ENCODE data around the gene CBR3. TPM values are rescaled to one million over a fixed set of nuclear protein-coding genes. Genes with fewer than 3 reads are reported as not detected.

The CBR3 gene
- total RNA-seq, 1 donor from 2014 or later: 1.6 TPM

DNA sequence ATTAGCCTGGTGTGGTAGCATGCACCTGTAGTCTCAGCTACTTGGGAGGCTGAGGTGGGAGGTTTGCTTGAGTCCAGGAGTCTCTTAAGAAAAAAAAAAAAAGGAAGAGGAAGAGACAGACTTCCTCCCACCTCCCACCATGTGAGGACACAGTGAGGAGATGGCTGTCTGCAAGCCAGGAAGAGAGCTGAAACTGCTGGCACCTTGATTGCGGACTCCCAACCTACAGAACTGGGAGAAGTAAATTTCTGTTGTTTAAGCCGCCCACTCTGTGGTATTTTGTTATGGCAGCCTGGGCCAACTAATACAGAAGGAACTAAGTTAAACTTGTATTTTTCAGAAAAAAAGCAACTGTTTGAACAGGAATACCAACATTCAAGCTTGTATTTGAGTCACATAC lies 43.5 kb downstream of the CBR3 start:
- DNase-seq (ENCODE audit: low spot score in 2 of 2) (no peak), FAIRE-seq (no peak)

DNA sequence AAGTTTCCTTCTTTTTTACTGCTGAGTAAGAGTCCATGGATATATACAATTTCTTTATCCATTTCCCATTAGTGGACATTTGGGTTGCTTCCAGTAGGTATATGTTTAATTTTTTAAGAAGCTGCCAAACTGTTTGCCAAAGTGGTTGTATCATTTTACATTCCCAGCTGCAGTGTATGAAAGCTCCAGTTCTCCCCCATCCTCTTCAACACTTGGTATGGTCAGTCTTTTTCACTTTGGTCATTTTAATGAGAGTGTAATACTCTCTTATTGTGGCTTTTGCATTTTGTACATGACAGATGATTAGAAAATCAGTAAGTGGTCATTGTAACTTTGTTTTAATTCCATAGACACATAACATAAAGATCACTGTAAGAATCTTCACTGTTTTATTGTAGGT lies 44.3 kb downstream of the CBR3 start:
- DNase-seq (ENCODE audit: low spot score in 2 of 2) (no peak), FAIRE-seq (no peak)

DNA sequence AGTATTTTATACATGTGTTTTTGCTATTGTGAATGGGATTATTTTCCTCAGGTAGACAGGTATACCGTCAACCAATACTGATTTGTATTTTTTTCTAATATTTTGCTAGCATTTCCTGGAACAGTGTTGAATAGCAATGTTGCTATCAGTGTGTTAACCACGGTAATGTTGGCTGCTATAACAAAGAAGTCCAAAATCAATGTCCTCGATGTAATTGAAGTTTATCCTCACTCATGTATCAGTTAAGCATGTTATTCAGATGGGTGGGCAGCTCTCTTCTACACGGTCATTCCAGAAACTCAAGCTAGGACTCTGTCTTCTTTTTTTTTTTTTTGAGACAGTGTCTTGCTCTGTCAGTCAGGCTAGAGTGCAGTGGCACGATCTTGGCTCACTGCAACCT lies 46.1 kb downstream of the CBR3 start:
- DNase-seq (ENCODE audit: low spot score in 2 of 2): no peak
- FAIRE-seq: no peak

DNA sequence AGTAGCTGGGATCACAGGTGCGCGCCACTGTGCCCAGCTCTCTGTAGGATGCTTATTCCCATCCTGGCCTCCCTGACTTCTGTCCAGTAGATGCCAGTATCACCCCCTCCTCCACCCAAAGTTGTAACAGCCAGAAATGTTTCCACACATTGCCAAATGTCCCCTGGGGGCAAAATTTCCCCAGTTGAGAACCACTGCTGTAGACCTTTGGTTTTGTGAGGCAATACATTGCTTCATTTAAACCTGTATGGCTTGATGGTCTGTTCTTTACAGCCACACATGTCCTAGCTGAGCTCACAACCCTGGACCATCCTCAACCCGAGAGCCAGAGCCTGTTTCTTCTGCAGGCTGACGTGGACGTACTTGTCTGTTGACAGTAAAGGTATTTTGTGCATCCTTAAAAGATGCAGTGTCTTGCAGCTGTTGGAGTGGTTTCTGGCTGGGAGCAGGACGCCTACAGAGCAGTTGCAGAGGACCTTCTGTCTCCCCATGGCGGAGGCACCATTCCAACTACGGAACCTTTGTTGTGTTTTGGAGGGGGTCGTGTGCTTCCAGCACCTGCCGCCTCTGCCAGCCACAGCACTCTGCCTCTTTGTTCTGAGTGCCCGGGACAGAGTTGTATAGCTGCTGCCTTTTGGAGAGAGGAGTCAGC lies 48.4 kb downstream of the CBR3 start:
- FAIRE-seq: no peak
- DNase-seq (ENCODE audit: low spot score in 2 of 2): no peak

DNA sequence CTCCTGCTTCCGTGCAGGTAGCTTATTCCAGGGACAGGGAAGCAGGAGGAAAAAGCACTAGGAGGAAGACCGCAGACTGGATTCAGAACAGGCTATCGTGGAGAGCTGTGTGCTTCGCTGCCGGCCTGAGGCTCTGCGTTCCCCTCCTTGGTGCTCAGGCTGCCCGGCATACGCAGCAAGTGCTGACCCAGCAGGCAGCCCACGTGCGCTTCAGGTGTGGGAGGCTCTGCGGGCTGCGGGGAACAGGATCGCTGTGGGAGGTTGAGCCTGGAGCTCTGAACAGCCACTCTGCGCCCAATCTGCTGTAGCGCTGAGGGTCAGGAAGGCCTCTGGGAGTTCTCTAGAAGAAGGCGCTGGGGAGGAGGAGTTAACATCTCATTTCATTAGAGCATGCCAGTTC lies 49.7 kb downstream of the CBR3 start:
- DNase-seq (ENCODE audit: low spot score in 2 of 2) (no peak), FAIRE-seq (no peak)

DNA sequence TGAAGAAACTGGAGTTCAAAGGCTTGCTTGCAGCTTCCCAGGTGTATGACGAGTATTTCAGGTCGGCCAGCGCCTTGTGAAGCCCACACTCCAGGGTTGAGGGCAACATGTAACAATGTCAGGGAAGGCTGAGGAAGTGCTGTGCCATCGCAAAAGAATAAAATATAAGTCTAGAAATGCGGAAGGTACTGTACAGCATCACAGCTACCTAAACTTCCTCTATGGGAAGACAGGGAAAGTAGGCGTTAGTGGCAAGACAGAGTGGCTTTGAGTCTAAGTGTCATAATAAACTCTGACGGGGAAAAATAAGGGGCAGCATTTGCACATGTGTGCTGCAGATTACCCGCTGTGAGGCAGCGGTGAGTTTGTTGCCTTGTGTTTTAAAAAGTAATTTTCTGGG lies 50.6 kb downstream of the CBR3 start:
- DNase-seq (ENCODE audit: low spot score in 2 of 2): no peak
- FAIRE-seq: no peak

GRCh38 chr21:36186081-36186480 lies 51.2 kb downstream of the CBR3 start:
- FAIRE-seq (no peak), DNase-seq (ENCODE audit: low spot score in 2 of 2) (no peak)

DNA sequence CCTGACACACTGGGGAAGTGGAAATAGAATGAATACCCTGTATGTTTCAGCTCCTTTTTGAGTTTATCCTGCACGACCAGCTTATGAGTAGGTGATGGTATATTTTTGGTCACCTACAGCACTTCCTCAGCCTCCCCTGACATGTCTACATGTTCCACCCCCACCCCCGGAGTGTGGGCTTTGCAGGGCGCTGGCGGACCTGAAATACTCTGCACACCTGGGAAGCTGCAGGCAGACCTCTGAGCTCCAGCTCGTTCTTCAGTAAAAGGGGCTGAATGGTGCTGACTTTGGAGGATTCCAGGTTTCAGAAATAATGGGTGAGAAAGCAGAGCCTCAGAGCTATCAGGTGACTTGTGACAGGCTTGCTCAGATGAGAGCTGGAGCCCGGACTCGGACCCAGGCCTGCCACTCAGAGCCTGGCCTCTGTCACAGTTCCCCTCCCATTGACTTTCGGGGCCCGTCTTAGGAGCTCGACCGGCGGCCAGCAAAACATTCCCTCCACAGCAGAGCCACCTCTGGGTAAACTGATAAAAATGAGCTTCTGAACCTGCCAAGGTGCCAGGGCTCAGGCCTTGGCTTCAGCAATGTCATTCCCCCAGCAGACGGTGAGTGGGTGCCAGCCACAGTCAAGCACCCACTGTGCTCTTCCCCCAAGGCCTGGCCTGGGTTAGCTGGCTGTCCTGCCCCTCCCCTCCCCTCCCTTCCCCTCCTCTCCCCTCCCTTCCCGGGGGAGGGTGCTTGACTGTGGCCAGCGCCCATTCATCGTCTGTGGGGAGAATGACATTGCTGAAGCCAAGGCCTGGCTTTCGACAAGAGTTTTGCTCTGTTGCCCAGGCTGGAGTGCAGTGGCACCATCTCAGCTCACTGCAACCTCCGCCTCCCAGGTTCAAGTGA lies 51.9 kb downstream of the CBR3 start:
- FAIRE-seq: no peak
- no peak for DNase-seq (ENCODE audit: low spot score in 2 of 2)

DNA sequence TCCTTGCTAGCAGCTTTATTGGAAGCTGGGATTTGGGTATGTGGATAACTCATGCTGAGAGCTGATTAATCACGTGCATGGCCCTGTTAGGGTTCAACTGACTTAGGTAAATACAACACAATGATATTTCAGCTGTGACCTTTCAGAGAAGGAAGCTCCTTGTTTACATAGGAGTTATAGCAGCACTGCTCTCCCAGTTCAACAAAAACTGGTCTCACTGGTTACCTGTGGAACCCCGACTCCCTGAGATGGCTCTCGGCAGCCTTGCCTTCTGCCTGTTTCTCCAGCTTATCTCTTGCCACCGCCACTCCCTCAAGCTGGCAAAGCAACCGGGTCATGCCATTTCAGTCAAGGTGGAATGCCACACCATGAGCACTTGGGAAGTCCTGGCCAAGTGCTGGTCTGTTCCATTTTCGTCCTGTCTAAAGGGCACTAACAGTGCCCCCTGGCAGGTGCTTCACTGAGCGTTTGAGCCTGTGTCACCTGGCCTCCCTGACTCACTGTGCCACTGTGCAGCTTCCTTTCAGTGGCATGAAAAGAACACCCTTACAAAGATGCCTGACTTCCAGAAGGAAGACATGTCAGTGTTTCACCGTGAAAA lies 53.3 kb downstream of the CBR3 start:
- DNase-seq (ENCODE audit: low spot score in 2 of 2) (peak in 1 of 2 donors; percentile 21), FAIRE-seq (no peak)

- DNase-seq (ENCODE audit: low spot score in 2 of 2) (no peak), FAIRE-seq (no peak)
Measured at GRCh38 chr21:36188937-36189336, 54.1 kb downstream of the CBR3 start.

- FAIRE-seq: no peak
Measured at GRCh38 chr21:36190736-36191135, 55.9 kb downstream of the CBR3 start.

DNA sequence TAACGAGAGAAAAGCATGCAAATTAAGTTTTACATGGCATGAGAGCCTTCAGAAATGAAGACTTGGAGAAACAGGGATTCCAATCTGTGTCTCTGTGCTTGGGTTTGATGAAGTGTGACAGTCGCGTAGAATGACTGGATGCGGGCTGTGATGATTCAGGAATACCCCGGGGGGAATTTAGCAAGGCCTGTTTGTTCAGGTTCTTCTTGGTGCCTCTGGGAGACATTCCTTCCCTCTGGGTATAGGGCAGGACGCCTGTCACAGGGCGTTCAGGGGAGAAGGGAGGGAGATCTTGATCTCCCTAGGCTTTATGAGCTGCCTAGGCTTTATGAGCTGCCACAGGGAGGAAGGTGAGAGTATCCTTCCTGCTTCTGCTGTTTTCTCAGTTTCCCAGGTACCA lies 58.3 kb downstream of the CBR3 start:
- no peak for DNase-seq (ENCODE audit: low spot score in 2 of 2)

More at GRCh38 chr21:36190736-36191135, 55.9 kb downstream of the CBR3 start:
- DNase-seq (ENCODE audit: low spot score in 2 of 2): no peak

GRCh38 chr21:36194024-36194423 lies 59.1 kb downstream of the CBR3 start:
- no peak for FAIRE-seq

More for the DNA sequence above, 58.3 kb downstream of the CBR3 start:
- FAIRE-seq: no peak

GRCh38 chr21:36195613-36196012 lies 60.7 kb downstream of the CBR3 start:
- no peak for DNase-seq (ENCODE audit: low spot score in 2 of 2)
- FAIRE-seq: no peak

More at GRCh38 chr21:36194024-36194423, 59.1 kb downstream of the CBR3 start:
- DNase-seq (ENCODE audit: low spot score in 2 of 2): no peak

Other genes starting within 250 kb of the CBR3 start
- gene SETD4, start 74.6 kb upstream of the CBR3 start, total RNA-seq: 25.3 TPM
- 21.6 TPM for gene CBR1, start 65.1 kb upstream of the CBR3 start, total RNA-seq
- gene DOP1B, start 21.7 kb downstream of the CBR3 start, total RNA-seq: 50.1 TPM
- 135 TPM for gene MORC3, start 185.1 kb downstream of the CBR3 start, total RNA-seq